Left ventricle myocardium inferior (tissue), 1 donor: ENCODE results near the gene GVQW3. TPM values are rescaled to one million over a fixed set of nuclear protein-coding genes. Genes with fewer than 3 reads are reported as not detected.

Experiments
- DNase-seq: peaks from one replicate; pipeline ENCODE4 v3.0.0-alpha.2; 2020
- H3K27ac ChIP-seq: fragments of 200-600 bp; replicated peaks from 2 replicates; pipeline ENCODE4 v1.8.0; 2021
- H3K27me3 ChIP-seq: fragments of 200-600 bp; 2 replicates; pipeline ENCODE4 v1.8.0; 2021; ENCODE audit warnings: low read depth
- H3K36me3 ChIP-seq: fragments of 200-600 bp; 2 replicates; pipeline ENCODE4 v1.8.0; 2021
- H3K4me1 ChIP-seq: fragments of 200-600 bp; 2 replicates; pipeline ENCODE4 v1.8.0; 2021
- H3K4me3 ChIP-seq: fragments of 200-600 bp; 2 replicates; pipeline ENCODE4 v1.8.0; 2021; ENCODE audit warnings: mild to moderate bottlenecking, moderate library complexity
- H3K9me3 ChIP-seq: fragments of 200-600 bp; replicated peaks from 2 replicates; pipeline ENCODE4 v1.8.0; 2021
- intact Hi-C: fragments of 100-400 bp; cut with micrococcal nuclease; formaldehyde crosslinking; loops from one replicate; pipeline ENCODE4 v1.11.0; 2022
- total RNA-seq: library from RNA; stranded (reverse); fragmentation: NEBNext Ultra II Directional; extraction: Animal tissue kit (Norgen Biotek cat#: 25700); gene quantifications from one replicate; pipeline ENCODE4 v1.2.1, GENCODE V29; 2021
- TF ChIP-seq, protein P1 (sequence below): fragments of 200-600 bp; IDR thresholded peaks from 2 replicates; pipeline ENCODE4 v1.8.0; 2021; ENCODE audit warnings: antibody characterized with exemption, mild to moderate bottlenecking, borderline replicate concordance
- donor health status: DM: no; HTN: yes; CAD: no; lungs with severe emphysema.

Gene GVQW3
- total RNA-seq, 1 donor from 2014 or later, result 1.8 TPM

DNA sequence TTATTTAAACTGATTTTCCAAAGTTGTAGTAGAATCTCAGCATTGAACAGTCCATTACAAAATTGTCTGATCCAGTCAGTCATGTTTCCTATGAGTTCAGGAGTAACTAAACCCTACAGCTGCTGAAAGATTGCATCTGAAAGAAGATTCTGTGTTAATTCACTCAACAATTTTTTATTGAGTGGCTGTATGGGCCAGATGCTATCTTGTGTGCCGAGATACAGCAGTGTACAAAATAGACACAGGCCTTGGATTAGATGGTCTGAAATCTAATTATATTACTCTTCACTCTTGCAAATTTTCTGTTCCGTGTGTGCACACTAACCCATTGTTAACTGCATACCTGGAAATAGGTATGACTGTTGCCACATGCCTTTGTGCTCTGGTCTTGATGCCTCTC, 7.3 kb downstream of the GVQW3 start:
- TF ChIP-seq, protein P1, sequence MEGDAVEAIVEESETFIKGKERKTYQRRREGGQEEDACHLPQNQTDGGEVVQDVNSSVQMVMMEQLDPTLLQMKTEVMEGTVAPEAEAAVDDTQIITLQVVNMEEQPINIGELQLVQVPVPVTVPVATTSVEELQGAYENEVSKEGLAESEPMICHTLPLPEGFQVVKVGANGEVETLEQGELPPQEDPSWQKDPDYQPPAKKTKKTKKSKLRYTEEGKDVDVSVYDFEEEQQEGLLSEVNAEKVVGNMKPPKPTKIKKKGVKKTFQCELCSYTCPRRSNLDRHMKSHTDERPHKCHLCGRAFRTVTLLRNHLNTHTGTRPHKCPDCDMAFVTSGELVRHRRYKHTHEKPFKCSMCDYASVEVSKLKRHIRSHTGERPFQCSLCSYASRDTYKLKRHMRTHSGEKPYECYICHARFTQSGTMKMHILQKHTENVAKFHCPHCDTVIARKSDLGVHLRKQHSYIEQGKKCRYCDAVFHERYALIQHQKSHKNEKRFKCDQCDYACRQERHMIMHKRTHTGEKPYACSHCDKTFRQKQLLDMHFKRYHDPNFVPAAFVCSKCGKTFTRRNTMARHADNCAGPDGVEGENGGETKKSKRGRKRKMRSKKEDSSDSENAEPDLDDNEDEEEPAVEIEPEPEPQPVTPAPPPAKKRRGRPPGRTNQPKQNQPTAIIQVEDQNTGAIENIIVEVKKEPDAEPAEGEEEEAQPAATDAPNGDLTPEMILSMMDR, result no peak
- no peaks in the 10 kb centered on the region for H3K27me3 ChIP-seq
- no peaks in the 10 kb centered on the region for H3K4me1 ChIP-seq
- H3K36me3 ChIP-seq, result no peaks in the 10 kb centered on the region
- H3K27ac ChIP-seq, result no peak overlapping the region
- H3K9me3 ChIP-seq, result no peaks in the 10 kb centered on the region
- no peak for DNase-seq
- intact Hi-C loops, result no loop called here
- no peak overlapping the region for H3K4me3 ChIP-seq

DNA sequence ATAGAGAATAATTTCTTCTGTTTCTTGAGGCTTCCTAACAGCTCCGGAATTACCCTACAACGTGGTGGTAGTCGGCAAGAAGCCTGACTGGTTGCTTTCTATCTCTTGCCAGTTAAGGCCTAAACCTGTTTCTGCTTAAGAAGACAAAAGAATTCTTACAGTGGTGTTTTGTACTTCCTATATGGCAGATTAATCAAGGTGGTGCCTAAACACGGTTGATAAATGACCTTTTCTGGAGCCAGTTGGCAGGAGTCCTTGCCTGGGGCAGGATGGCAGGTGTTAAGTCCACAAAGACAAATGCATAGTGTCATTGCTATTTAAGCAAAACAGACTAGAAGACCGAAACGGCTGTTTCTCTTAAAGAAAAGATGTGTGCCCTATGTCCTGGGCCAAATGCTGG, 9.9 kb downstream of the GVQW3 start:
- H3K36me3 ChIP-seq, result no peaks in the 10 kb centered on the region
- H3K27me3 ChIP-seq, result no peaks in the 10 kb centered on the region
- H3K4me1 ChIP-seq, result no peaks in the 10 kb centered on the region
- no peak overlapping the region for H3K4me3 ChIP-seq
- no peak for DNase-seq
- no peaks in the 10 kb centered on the region for H3K9me3 ChIP-seq
- H3K27ac ChIP-seq, result no peak overlapping the region
- TF ChIP-seq, protein P1, result no peak
- intact Hi-C loops, result no loop called here

DNA sequence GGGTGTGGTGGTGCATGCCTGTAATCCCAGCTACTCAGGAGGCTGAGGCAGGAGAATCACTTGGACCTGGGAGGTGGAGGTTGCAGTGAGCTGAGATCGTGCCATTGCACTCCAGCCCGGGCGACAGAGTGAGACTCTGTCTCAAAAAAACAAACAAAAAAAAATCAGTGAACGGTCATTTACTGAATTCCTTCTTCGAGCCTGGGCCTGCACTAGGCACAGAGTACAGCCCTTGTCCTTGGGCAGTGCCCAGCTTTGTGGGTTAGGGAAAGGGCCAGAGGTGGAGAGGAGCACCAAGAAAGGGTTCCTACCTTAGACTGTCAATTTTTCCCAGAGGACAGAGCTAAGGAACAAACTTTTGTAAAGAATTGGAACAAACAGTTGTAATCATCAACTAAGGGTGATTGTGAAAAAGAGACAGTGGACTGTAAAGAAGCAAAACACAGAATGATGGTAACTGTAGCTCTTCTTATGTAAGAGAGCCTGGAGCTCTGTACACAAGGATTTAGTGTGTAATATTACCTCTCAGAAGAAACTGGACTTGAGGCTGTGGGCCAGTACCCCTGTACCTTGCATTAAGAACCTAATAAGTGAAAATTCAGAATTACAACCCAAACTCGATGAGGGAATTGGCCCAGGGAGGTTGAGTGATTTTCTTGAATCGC, 10.8 kb downstream of the GVQW3 start:
- no peaks in the 10 kb centered on the region for H3K9me3 ChIP-seq
- DNase-seq, result no peak
- TF ChIP-seq, protein P1, result no peak
- no peaks in the 10 kb centered on the region for H3K27me3 ChIP-seq
- H3K27ac ChIP-seq, result no peak overlapping the region
- no peak overlapping the region for H3K4me3 ChIP-seq
- H3K4me1 ChIP-seq, result no peaks in the 10 kb centered on the region
- intact Hi-C loops, result no loop called here
- no peaks in the 10 kb centered on the region for H3K36me3 ChIP-seq

DNA sequence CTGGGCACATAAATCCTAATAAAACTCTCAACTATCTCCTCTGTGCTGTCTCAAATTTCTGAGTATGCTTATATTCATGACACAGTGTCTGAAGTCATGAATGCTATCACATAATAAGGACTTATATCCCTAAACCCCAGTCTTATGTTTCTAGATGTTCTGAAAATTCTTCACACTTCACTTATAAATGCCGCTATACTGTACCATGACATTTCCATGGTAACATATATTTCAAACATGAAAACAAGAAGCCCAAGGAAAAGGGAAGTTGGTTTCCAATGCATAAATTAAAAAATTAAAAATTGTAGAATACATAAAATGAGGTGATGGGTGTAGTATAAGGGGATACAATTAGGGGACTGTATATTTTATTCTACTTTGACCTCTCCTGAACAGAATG, 11.7 kb downstream of the GVQW3 start:
- Histone ChIP-seq H3K4me3 (no peak overlapping the region), H3K27ac (no peak overlapping the region), H3K4me1 (no peaks in the 10 kb centered on the region), H3K36me3 (no peaks in the 10 kb centered on the region), H3K27me3 (no peaks in the 10 kb centered on the region), H3K9me3 (no peaks in the 10 kb centered on the region)
- DNase-seq, result no peak
- TF ChIP-seq, protein P1, result no peak
- intact Hi-C loops, result no loop called here

DNA sequence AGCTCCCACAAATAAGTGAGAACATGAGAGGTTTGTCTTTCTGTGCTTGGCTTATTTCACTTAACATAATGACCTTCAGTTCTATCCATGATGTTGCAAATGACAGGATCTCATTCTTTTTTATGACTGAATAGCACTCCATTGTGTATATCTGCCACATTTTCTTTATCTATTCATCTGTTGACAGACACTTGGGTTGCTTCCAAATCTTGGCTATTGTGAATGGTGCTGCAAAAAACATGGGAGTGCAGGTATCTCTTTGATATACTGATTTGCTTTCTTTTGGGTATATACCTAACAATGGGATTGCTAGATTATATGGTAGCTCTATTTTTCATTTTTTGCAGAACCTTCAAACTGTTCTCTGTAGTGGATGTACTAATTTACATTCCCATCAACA, 13.3 kb downstream of the GVQW3 start:
- TF ChIP-seq, protein P1, result no peak
- Histone ChIP-seq H3K9me3 (no peaks in the 10 kb centered on the region), H3K4me1 (no peaks in the 10 kb centered on the region), H3K27me3 (no peaks in the 10 kb centered on the region), H3K4me3 (no peak overlapping the region), H3K27ac (no peak overlapping the region), H3K36me3 (no peaks in the 10 kb centered on the region)
- no peak for DNase-seq
- intact Hi-C loops, result no loop called here
